HG03025 (cell line): ENCODE data around the gene NKAIN1.
"Not testable (repeated sequence)": the region's sequence is repeated elsewhere in the genome, so short reads cannot be mapped to it uniquely, and the experiment has no call there.

Source experiments
- ATAC-seq: cut with Tn5 transposase; IDR thresholded peaks from one replicate; pipeline ENCODE4 v1.9.1; 2021; ENCODE audit warnings: mild to moderate bottlenecking, moderate library complexity; ENCODE audit not compliant: unreplicated experiment, low FRiP score

Gene NKAIN1

DNA sequence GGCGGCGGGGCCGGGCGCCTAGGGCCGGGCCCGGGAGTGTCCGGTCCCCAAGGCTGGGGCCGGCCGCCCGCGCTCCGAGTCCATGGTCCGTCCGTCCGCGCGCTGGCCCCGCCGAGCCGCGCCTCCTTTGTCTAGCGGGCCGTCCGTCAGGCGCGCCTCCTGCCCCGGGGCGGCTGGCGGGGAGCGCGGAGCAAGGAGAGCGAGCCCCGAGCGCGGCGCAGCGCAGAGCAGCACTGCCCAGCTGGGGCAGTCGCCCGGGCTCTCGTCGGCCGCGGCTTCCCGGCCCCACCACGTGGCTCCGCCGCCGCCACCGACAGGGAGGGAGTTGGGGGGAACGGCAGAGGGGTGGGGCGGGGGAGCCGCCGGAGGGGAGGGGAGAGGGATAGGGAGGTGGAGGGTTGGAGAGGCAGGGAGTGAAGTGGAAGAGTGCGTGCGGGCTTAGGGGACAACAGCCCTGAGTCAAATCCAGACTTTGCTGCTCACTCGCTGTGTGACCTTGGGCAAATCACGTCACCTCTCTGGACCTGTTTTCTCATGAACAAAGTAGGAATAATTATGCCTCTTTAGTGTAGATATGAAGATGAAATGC lies at the start of gene NKAIN1:
NKAIN1 (minus strand) TSS at position 235 of the 589 bp plus-strand sequence. CDS start 340 bp downstream, outside the sequence.
- ATAC-seq, result no peak

DNA sequence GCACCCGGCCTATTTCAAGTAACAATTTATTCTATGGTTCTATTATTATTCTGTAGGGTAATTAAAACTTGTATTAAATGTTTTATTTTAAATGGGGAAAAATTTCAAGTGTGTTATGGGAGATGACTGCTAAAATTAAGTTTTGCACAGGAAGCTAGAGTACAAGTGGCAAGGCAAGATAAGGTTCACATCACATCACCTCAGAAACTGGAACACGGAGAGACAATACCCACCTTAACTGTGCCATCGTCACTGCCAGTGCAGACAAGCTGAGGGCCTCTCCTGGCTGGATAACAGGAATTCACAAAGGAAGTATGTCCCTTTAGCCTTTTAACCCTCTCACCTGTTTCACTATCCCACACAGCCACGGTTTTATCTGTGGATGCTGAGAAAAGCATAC lies 49.3 kb upstream of the NKAIN1 start:
- ATAC-seq, result no peak

DNA sequence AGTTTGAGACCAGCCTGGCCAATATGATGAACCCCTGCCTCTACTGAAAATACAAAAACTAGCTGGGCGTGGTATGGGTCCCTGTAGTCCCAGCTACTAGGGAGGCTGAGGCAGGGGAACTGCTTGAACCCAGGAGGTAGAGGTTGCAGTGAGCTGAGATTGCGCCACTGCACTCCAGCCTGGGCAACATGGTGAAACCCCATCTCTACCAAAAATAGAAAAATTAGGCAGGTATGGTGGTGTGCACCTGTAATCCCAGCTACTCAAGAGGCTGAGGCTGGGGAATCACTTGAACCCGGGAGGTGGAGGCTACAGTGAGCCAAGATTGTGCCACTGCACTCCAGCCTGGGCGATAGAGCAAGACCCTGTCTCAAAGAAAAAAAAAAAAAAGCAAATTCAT lies 48.1 kb upstream of the NKAIN1 start:
- not testable (repeated sequence) for ATAC-seq

DNA sequence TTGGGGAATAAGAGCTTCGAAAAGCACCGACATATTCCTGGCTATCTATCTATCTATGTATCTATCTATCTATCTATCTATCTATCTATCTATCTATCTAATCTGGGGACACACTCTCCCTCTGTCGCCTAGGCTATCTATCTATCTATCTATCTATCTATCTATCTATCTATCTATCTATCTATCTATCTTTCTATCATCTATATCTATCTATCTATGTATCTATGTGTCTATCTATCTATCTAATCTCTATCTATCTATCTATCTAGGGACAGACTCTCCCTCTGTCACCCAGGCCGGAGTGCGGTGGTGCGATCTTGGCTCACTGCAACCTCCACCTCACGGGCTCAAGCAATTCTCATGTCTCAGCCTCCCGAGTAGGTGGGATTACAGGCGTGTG lies 42.7 kb upstream of the NKAIN1 start:
- not testable (repeated sequence) for ATAC-seq

DNA sequence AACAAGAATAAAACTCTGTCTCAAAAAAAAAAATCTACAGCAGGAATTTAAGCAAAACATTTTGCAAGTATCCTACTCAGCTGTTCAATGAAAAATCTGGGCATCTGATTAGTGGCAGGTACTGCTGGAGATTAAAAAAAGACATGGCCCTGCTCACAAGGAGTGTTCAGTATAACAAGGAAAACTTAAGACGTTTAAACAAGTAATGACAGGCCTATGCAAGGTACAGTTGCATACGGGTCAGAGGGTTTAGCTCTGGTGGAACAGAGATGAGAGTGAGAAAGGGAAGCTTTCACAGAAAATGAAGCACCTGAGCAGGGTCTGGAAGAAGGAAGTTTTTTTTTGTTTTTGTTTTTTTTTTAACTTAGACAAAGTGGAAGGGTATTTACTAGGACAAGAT lies 33.9 kb upstream of the NKAIN1 start:
- ATAC-seq, result no peak

DNA sequence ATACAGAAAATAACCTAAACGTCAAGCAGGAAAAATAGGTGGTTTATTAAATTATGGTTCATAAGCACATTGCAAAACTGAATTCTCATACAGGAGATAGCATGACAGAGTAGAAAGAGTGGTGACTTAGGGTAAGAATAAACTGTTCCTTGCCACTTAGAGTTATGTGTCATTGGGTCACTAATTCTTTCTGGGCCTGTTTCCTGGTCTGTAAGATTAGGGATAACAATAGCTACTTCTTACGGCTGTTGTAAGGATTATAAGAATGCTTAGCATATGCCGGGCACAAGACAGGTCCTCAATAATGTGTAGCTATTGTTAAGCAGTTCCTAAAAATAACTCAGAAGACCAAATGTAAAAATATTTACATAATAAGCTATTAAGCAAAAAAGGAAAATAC lies 32.7 kb upstream of the NKAIN1 start:
- ATAC-seq, result no peak

DNA sequence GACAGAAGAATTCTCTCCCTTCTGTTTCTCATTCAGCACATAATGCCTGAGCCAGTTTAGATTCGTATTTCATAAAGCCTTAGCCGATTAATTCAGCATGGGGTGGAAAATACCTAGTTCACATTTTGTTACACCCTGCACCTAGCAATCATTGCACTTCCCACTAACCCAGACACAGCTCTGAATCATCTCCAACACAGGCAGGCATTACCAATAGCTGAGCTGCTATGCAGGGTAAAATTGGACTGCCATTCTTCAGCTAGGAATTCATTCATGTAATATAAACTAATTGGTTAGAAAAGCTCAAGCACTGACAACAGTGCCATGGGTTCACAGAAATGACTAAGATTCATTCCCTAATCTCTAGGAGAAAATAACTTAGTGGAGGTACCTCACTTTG lies 26.9 kb upstream of the NKAIN1 start:
- ATAC-seq, result no peak

DNA sequence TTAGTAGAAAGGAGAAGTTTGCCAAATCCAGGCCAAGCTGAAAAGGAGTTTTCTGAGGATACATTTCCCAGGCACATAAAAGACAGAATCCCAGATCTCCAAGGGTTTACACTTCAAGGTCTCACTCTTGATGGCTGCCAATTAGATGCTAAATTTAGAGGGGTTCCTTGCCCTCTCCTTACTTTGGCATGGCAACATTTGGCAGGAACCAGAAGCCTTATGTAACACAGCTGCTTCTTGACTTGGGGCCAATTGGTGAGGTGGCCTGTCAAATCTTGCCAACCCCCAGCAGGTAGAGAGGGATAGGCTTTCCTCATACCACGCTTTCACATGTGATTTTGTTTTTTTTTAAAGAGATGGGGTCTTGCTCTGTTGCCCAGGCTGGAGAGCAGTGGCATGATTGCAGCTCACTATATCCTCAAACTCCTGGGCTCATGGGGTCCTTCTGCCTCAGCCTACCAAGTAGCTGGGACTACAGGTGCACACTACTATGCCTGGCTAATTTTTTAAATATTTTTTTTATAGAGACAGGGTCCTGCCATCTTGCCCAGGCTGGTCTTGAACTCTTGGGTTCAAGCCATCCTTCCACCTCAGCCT lies 25.2 kb upstream of the NKAIN1 start:
- no peak for ATAC-seq

DNA sequence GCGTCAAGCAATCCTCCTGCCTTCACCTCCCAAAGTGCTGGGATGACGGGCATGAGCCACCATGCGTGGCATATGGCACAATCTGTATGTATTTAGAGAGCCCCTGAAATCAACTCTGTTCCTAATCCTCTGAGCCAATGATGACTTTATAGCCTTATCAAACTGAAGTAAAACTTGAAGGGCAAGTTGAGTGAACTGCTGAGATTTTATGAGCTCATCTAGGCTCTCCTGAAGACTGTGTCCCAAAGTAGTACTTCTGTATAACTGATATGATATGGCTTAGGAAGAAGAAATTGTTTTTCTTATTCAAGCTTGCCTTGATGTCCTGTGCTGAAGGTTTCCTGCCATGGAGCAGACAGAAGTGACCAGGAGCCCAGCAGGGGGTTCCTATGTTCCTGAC lies 23.7 kb upstream of the NKAIN1 start:
- no peak for ATAC-seq

DNA sequence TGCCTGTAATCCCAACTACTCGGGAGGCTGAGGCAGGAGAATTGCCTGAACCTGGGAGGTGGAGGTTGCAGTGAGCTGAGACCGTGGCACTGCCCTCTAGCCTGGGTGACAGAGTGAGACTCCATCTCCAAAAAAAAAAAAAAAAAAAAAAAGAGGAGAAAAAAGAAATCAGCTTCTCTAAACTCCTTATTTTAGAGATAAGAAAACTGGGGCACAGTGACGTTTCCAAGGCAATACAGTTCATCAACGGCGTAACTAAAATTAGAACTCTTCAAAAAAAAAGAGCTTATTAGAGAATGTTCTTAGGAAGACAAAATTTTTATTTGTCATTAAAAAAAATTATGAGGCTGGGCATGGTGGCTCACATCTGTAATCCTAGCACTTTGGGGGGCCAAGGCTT lies 22.7 kb upstream of the NKAIN1 start:
- not testable (repeated sequence) for ATAC-seq

DNA sequence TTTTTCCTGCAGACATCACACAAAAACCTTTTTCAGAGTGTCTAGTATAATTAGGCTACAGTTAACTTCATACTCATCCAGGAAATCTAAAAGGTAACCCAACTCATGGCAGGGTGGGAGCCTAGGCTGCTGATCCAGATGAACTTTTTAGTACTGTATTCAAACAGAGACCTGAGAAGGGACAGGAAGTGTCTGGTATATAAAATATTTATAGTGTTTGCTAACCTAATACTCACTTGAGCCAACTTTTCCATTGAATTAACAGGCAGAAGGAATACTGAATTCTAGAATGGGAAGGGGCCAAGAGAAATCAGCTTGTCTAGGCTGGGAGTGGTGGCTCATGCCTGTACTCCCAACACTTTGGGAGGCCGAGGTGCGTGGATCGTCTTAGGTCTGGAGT lies 22.2 kb upstream of the NKAIN1 start:
- ATAC-seq, result no peak

DNA sequence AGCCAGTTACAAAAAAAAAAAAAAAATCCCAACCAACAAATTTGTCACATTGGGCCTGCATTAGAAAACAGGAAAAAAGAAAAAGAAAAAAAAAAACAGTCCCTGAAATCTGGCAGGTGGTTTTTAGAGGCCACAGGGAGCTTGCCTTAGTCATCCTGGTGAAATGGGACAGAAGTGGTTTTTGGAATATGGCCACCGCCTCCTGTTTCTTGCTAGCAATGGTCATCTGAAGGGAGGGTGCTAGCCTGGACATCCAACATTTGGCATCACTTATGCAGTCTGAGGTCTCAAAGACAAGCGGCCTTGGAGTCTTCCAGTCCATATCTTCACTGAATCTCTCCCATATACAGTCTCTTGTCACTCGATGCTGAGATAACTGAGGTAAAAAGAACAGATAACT lies 20.1 kb upstream of the NKAIN1 start:
- ATAC-seq, result no peak

DNA sequence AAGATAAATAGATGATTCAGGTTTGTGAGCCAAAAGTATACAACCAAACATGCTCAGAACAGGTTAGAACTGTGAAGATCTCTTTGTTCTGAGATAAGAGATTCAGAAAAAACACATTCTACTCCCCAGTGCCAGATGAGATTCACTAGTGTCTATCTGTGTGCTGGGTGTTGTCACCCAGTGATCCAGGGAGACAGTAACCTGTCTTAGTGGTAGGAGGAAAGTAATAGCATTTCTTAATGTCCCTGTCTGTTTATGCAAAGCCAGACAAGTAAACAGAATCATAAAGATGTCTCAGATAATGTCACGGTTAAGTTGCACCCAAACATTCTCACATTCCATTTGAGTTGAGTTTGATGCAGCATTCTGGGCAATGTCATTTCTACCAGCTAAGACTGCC lies 18.9 kb upstream of the NKAIN1 start:
- ATAC-seq, result no peak

DNA sequence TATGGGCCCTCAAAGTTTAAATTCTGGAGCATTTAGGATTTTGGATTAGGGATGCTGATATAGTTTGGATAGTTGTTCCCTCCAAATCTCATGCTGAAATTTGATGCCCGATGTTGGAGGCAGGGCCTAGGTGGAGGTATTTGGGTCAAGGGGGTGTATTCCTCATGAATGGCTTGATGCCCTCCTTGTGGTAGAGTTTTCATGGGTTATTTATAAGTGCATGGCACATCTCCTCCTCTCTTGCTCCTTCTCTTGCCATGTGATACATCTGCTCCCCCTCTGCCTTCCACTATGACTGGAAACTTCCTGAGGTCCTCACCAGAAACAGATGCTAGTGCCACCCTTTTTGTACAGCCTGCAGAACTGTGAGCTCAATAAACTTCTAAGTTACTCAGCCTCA lies 17.5 kb upstream of the NKAIN1 start:
- no peak for ATAC-seq

DNA sequence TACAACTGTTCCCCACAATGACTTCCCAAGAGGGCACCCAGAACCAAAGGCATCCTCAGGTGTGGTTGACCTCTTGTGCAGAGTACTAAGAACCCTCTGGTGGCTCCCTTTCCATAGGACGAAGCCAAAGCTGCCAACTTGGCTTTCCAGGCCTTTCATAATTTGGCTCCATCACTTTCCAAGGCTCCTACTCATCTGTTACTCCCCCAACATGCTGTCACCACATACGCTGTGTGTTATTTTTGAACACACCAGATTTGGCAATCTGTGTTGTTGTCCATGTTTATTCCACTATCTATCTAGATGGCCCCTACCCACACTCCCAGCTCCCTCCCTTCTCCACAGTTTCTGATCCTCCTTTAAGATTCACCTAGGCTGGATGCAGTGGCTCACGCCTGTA lies 10.2 kb upstream of the NKAIN1 start:
- ATAC-seq, result no peak

DNA sequence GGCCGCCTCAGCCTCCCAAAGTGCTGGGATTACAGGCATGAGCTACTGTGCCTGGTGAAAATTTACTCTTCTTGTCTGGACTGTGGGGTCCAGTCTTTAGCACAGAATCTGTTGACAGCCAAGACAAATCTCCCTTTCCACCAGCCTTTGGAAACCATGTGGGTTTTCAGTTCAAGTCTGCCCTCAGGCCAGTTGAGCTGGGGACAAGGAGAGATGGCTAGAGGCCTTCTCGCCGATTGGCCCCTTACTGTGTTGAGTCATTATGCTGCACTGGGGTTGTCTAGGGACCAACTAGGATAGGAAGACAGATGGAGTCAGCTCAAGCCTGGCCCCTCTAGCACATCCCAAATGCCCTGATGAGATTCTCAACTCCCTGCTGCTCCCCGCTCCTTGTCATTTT lies 8.6 kb upstream of the NKAIN1 start:
- ATAC-seq, result no peak

DNA sequence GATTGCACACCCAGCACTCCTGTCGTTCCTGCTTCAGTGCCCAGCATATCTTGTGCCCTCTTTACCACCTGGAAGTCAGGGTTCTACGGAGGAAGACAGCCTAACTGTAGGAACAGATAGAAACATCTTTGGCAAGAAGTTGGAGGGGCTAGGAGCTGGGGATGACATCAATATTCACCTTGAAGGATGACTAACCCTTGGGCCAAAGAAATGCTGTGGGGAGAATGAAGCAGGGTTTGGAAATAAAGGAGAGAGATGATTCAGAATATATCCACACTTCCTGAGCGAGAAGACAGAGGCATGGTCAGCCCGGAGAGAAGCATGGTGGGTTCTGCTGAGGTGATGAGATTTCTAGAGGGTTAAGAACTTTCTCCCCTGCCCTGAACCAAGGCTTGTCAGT lies 4.6 kb upstream of the NKAIN1 start:
- ATAC-seq, result no peak

DNA sequence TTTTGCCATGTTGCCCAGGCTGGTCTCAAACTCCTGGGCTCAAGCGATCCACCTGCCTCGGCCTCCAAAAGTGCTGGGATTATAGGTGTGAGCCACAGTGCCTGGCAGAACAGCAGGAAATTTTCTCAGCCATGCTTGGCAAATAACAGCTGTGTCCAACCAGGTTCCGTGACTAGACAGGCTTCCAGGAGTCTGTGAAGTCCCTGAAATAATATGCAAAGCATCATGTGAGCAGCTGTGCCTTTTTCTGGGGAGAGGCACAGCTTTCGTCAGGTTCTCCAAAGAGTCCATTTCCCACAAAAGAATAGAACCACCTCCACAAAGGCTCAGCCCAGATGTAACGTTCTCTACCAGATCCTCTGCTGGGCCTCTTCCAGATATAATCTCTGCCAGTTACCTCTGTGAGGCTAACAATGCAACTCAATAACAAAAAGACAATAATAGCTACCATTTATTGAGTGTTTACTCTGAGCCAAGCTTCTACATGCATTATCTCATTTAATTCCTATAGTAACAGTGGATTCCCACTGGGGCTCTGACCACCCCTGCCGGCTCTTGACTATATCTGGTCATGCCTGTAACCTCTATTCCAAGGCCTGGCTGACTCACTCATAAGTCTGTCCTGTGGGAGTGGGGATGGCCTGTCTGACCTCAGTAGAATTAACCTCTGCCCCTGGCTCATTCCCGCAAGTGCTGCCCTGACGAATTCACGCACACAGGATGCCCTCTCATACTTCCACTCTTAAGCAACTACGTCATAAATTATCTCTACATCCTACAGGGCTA lies 4.0 kb upstream of the NKAIN1 start:
- ATAC-seq, result no peak

DNA sequence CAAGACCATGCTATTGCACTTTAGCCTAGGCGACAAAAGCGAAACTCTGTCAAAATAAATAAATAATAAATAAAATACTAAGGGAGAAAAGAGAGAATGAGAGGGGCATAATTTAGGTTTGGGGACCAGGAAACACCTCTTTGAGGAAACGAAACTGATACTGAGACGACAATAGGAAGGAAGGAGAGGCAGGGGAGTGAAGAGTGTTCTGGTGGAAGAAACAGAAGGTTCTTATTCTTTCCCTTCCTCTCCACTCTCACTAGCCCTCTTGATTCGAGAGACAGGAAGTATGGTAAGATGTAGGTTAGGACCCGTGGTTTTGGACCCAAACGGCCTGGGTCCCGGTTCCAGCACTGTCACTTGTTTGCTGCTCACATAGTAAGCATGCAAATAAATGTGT lies 1.6 kb upstream of the NKAIN1 start:
- no peak for ATAC-seq

DNA sequence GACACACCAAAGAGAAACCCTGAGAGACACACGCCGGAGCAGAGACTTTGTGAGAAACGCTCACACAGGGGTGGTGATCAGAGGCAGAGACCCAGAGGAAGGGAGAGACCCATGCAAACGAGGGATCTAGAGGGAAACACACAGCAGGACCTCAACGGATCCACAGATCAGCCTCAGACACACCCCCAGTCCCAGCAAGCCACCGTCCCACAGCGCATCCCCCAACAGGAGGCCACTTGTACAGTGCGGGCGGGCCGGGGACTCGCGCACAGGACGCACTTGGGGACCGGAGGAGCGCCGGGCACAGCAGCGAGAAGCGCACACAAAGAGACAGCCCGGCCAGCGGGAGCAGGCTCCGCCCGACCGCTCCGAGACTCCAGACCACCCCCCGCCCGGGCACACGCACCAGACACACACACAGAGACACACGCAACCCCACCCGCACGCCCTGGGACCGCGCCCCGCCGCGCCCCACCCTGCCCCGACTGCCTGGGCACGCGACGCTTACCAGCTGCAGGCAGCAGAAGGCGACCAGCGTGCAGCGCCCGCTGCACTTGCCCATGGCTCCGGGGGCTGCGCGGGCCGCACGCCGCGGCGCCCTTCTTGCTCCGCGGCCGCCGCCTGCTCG lies 587 bp downstream of the NKAIN1 start:
- no peak for ATAC-seq

DNA sequence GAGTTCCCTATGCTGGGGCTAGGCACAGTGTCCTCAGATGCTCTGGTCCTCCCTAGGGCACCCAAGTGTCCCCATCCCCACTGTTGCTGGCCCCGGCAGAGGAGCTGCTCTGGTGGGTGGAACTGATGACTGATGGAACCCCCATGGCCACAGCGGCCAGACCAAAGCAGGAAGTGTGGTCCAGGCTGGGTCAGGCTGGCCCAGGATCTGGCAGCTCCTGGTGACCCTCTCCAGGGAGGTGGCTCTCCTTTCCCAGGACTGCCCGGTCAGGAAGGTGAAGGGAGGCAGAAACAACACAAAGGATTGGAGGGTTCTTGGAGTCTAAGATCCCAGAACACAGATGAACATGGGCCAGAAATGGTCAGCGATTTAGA lies 1.1 kb downstream of the NKAIN1 start:
- no peak for ATAC-seq

DNA sequence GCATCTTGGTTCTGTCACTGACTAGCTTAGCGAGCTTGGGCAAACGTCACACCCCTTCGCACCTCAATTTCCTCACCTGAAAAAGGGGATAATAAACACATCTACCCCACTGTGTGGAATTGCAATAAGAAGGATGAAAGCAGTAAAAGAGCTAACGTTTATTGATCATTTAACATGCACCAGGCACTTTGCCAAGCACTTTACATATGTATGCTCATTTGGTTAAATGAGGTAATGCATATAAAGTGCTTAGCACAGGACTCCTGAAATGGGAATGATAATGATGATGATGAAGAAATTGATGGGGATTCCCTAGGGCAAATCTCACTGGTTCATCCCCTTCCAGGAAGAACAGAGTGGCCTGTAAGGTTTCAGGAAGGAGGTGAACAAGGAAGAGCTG lies 4.8 kb downstream of the NKAIN1 start:
- no peak for ATAC-seq
